ENCODE results near the gene MOGAT3. TPM values are rescaled to one million over a fixed set of nuclear protein-coding genes. Genes with fewer than 3 reads are reported as not detected.
A peak's percentile ranks its signal among the peaks of the same experiment; 100 is the strongest.

Gene MOGAT3
- total RNA-seq, 1 experiment from 2014 or later, result 0.81 TPM

DNA sequence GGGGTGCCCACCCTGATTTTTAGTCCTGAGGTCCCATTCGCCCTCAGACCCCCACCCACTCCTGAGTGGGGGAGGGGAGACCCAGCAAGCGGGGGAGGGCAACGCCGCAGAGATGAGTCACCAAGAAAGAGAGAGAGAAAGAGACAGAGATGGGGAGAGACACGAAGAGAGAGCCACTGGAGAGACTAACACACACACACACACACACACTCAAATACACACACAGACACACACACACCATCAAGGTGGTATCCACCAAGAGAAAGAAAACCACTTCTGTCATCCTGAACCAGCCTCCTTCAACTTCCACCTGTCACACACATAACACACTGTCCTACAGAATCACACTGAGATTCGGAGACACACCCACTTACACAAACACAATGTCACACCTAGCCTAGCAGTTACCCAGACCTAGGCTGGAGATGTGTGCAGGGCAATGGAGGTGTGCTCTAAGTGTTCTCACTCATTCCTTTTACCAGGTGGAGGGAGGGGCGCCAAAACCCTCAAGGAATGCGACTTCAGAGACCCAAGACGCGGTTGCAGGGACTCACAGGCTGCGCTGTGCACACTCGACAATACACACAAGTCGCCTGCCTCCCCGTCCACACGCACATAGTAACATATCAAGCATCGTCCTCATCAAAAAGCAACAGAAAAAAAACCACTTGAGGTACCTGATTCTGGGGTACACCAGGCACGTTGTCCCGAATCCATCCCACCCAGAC, 31.6 kb downstream of the MOGAT3 start:
- POLR2A ChIA-PET, result no interaction called here
- Mint-ChIP-seq H3K27ac (no peak overlapping the region), H3K4me3 (peak overlapping the region; percentile 74), H3K4me1 (peaks cover 72% of the 10 kb centered on the region), H3K9me3 (no peaks in the 10 kb centered on the region), H3K36me3 (no peaks in the 10 kb centered on the region), H3K27me3 (ENCODE audit: low read depth) (peaks cover 98% of the 10 kb centered on the region)
- TF ChIP-seq CBFB (CRISPR knock-in tag; IDR thresholded peaks at IDR 0.05; ENCODE audit: low read depth), result no peak
- TF ChIP-seq GTF2I (CRISPR knock-in tag; conservative IDR thresholded peaks at IDR 0.05), result no peak
- no peak for TF ChIP-seq ATF6 (CRISPR knock-in tag; IDR thresholded peaks at IDR 0.05)
- no peak for TF ChIP-seq ZNF263 (CRISPR knock-in tag; IDR thresholded peaks at IDR 0.05; ENCODE audit: low read depth)
- TF ChIP-seq ZNF219 (CRISPR knock-in tag; IDR thresholded peaks at IDR 0.05; ENCODE audit: borderline replicate concordance), result no peak
- TF ChIP-seq PRRX2 (CRISPR knock-in tag; IDR thresholded peaks at IDR 0.05), result no peak
- no peak for TF ChIP-seq ATF1 (CRISPR knock-in tag; IDR thresholded peaks at IDR 0.05)
- TF ChIP-seq MLX (CRISPR knock-in tag; IDR thresholded peaks at IDR 0.05), result no peak
- TF ChIP-seq SOX15 (CRISPR knock-in tag; IDR thresholded peaks at IDR 0.05), result no peak
- ATAC-seq, result no peak
- no peak for DNase-seq (ENCODE audit: low spot score)
- CTCF ChIA-PET, result interaction anchor here (0.6 to 9.0 kb wide), 11 partner anchors 13 to 276 kb away, joined by 3 to 103 read pairs (median 4); partner anchors contain the start of gene ZNHIT1

GRCh38 chr7:101168412-101169049, 32.3 kb downstream of the MOGAT3 start:
- H3K27ac Mint-ChIP-seq, result no peak overlapping the region
- peaks cover 68% of the 10 kb centered on the region for H3K4me1 Mint-ChIP-seq

GRCh38 chr7:101167645-101168411, 33.0 kb downstream of the MOGAT3 start:
- Mint-ChIP-seq H3K36me3 (no peaks in the 10 kb centered on the region), H3K27me3 (ENCODE audit: low read depth) (peaks cover 88% of the 10 kb centered on the region), H3K9me3 (no peaks in the 10 kb centered on the region), H3K4me3 (peak overlapping the region; percentile 81), H3K4me1 (peaks cover 64% of the 10 kb centered on the region), H3K27ac (no peak overlapping the region)
- ATAC-seq, result no peak
- ChIA-PET CTCF (interaction anchor here (0.6 to 9.0 kb wide), 14 partner anchors 11 to 1227 kb away, joined by 3 to 103 read pairs (median 4); partner anchors contain the start of genes ACHE and ZNHIT1), POLR2A (interaction anchor here (1.2 kb wide), 1 partner anchor 67 kb away, joined by 4 read pairs; no protein-coding TSS in a partner anchor)
- DNase-seq (ENCODE audit: low spot score), result no peak
- TF ChIP-seq ATF1 (CRISPR knock-in tag; IDR thresholded peaks at IDR 0.05) (no peak), ETV6 (CRISPR knock-in tag; IDR thresholded peaks at IDR 0.05) (no peak), NFE2L1 (CRISPR knock-in tag; IDR thresholded peaks at IDR 0.05) (no peak), MLX (CRISPR knock-in tag; IDR thresholded peaks at IDR 0.05) (no peak), ATF6 (CRISPR knock-in tag; IDR thresholded peaks at IDR 0.05) (no peak), MAX (CRISPR knock-in tag; IDR thresholded peaks at IDR 0.05) (no peak), ESRRA (CRISPR knock-in tag; IDR thresholded peaks at IDR 0.05; ENCODE audit: borderline replicate concordance) (no peak), ZBTB21 (CRISPR knock-in tag; IDR thresholded peaks at IDR 0.05; ENCODE audit: borderline replicate concordance) (no peak), ZNF423 (CRISPR knock-in tag; IDR thresholded peaks at IDR 0.05) (no peak)

More at GRCh38 chr7:101168412-101169049, 32.3 kb downstream of the MOGAT3 start:
- Mint-ChIP-seq H3K36me3 (no peaks in the 10 kb centered on the region), H3K4me3 (peak overlapping the region; percentile 81), H3K27me3 (ENCODE audit: low read depth) (peaks cover 95% of the 10 kb centered on the region), H3K9me3 (no peaks in the 10 kb centered on the region)
- no peak for TF ChIP-seq USF2 (CRISPR knock-in tag; IDR thresholded peaks at IDR 0.05)
- no peak for TF ChIP-seq TEAD4 (CRISPR knock-in tag; IDR thresholded peaks at IDR 0.05)
- CTCF ChIA-PET, result interaction anchor here (0.6 to 9.0 kb wide), 17 partner anchors 12 to 1226 kb away, joined by 3 to 103 read pairs (median 4); partner anchors contain the start of genes ACHE and ZNHIT1
- DNase-seq (ENCODE audit: low spot score) (no peak), ATAC-seq (no peak)
- POLR2A ChIA-PET, result interaction anchor here (1.2 kb wide), 1 partner anchor 68 kb away, joined by 4 read pairs; no protein-coding TSS in a partner anchor
